ENCODE results near the gene DCST2.

Gene DCST2

DNA sequence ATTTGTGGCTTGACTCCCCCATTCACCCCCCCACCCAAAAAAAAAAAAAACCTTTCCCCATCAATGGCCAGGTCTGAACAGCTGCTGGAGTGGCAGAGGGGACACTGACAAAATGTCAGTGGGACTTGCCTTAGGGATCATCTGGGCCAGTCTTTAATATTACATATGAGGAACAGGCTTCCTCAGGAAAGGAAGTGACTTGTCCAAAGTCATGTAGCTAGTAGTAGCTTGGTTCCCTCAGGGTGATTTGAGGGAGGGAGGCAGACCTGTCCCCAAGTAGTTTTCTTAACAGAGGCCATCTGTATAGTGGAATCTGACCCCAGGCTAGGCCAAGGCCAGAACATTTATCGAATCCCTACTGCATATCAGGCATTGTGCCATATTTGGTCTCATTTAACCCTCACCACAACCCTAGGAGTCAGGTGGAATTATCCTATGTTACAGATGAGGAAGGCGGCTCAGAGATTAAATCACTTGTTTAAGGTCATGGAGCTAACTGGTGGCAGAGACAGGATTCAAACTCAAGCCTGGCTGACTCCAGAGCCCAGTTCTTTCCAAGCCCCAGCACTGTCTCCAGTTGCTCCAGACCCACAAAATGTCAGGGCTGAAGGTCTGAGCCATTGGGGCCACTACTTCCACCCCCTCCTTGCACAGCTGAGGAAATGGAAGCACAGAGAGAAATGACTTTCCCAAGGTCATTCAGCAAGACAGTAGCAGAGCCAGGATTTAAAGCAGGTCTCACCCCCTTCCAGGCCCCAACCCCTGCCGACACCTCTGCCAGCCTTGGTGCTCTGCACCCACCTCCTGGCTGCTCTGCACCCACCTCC lies 20.6 kb downstream of the DCST2 start:
- no peaks in the 10 kb centered on the region for H4K20me1 ChIP-seq (ENCODE audit: insufficient read depth, low read length, poor library complexity, severe bottlenecking)
- no peaks in the 10 kb centered on the region for H3F3A ChIP-seq (ENCODE audit: low read depth)
- H3K4me2 ChIP-seq (ENCODE audit: low read depth, low read length, poor library complexity, severe bottlenecking) = peak overlapping the region; percentile 49
- no peaks in the 10 kb centered on the region for H3K9me3 ChIP-seq (ENCODE audit: insufficient read depth, low read depth, low read length)
- peaks cover 51% of the 10 kb centered on the region for H3K4me1 ChIP-seq (ENCODE audit: insufficient read depth, low read length, poor library complexity, severe bottlenecking)
- peak overlapping the region; percentile 28 for H3K9ac ChIP-seq (ENCODE audit: low read depth, low read length, poor library complexity, severe bottlenecking)
- H3K79me2 ChIP-seq (ENCODE audit: insufficient read depth, low read length) = no peaks in the 10 kb centered on the region
- no peak overlapping the region for H3K4me3 ChIP-seq (ENCODE audit: low read length, poor library complexity, severe bottlenecking)
- no peaks in the 10 kb centered on the region for H3K36me3 ChIP-seq (ENCODE audit: insufficient read depth, low read length)
- H3K9me2 ChIP-seq (replicated peaks; ENCODE audit: low read depth, low read length) = no peaks in the 10 kb centered on the region
- no peak overlapping the region for H2AFZ ChIP-seq (ENCODE audit: low read length)
- no peaks in the 10 kb centered on the region for H3K27me3 ChIP-seq (ENCODE audit: insufficient read depth, low read length, poor library complexity, severe bottlenecking)
- no peak for TF ChIP-seq EZH2phosphoT487 (IDR thresholded peaks at IDR 0.05; ENCODE audit: borderline replicate concordance)
- TF ChIP-seq, protein P1, sequence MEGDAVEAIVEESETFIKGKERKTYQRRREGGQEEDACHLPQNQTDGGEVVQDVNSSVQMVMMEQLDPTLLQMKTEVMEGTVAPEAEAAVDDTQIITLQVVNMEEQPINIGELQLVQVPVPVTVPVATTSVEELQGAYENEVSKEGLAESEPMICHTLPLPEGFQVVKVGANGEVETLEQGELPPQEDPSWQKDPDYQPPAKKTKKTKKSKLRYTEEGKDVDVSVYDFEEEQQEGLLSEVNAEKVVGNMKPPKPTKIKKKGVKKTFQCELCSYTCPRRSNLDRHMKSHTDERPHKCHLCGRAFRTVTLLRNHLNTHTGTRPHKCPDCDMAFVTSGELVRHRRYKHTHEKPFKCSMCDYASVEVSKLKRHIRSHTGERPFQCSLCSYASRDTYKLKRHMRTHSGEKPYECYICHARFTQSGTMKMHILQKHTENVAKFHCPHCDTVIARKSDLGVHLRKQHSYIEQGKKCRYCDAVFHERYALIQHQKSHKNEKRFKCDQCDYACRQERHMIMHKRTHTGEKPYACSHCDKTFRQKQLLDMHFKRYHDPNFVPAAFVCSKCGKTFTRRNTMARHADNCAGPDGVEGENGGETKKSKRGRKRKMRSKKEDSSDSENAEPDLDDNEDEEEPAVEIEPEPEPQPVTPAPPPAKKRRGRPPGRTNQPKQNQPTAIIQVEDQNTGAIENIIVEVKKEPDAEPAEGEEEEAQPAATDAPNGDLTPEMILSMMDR (conservative IDR thresholded peaks at IDR 0.05; ENCODE audit: low read length) = no peak

DNA sequence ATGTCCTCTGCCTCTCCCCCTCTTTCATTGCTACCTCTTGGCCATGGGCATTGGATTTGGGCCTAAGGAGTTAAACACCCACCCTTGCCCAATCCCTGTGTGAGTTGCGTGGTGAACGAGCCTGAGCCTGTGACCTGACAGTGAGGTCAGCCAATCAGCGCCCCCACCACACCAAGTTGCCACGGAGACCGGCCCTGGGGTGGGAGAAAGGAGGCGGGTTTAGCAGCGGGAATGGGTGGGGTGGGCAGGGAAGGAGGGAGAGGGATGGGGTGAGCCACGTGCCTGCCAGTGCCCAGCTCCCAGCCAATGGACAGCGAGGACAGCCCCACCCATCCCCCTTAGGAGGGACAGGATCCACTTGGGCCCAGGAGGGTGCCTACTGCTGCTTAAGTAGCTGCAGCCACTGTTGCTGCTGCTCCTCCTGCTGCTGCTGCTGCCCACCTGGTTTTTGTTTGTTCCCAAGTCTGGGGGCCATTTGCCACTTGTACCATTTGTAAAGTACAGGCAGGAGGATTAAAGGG lies 21.5 kb downstream of the DCST2 start:
- Histone ChIP-seq H3F3A (ENCODE audit: low read depth) (no peaks in the 10 kb centered on the region), H3K4me2 (ENCODE audit: low read depth, low read length, poor library complexity, severe bottlenecking) (peak overlapping the region; percentile 49), H3K9me3 (ENCODE audit: insufficient read depth, low read depth, low read length) (no peaks in the 10 kb centered on the region), H3K27me3 (ENCODE audit: insufficient read depth, low read length, poor library complexity, severe bottlenecking) (no peaks in the 10 kb centered on the region), H3K36me3 (ENCODE audit: insufficient read depth, low read length) (no peaks in the 10 kb centered on the region), H3K9me2 (replicated peaks; ENCODE audit: low read depth, low read length) (no peaks in the 10 kb centered on the region), H3K4me1 (ENCODE audit: insufficient read depth, low read length, poor library complexity, severe bottlenecking) (peaks cover 47% of the 10 kb centered on the region), H4K20me1 (ENCODE audit: insufficient read depth, low read length, poor library complexity, severe bottlenecking) (no peaks in the 10 kb centered on the region), H3K79me2 (ENCODE audit: insufficient read depth, low read length) (no peaks in the 10 kb centered on the region), H3K9ac (ENCODE audit: low read depth, low read length, poor library complexity, severe bottlenecking) (peak overlapping the region; percentile 28), H2AFZ (ENCODE audit: low read length) (no peak overlapping the region), H3K4me3 (ENCODE audit: low read length, poor library complexity, severe bottlenecking) (no peak overlapping the region)
- no peak for TF ChIP-seq EZH2phosphoT487 (IDR thresholded peaks at IDR 0.05; ENCODE audit: borderline replicate concordance)
- TF ChIP-seq, protein P1 (conservative IDR thresholded peaks at IDR 0.05; ENCODE audit: low read length) = no peak

DNA sequence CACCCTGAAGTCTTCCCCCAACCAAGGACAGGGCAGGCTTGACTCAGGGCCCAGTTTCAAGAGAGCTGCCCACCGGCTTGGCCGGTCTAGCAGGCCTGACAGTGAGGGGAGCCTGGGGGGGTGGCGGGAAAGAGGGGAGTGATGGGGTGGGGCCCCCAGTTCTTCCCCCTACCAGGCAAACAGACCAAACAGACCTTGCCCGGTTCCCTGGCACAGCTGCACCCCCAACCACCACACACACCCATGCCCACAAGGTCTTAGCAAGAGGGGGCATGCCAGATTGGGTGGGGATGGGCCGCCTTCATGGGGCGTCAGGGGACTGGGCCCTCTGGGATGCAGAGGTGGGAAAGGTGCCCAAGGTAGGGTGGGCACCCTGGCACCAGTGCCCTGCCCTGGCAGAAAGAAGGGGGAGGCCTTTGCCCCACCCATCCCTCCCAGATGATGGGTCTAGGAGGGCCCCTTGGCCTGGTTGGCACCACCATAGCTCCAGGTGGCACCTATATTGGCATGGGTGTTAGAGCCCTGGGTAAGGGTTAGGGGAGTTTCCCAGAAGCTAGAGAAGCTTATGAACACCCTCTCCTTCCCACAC lies 22.1 kb downstream of the DCST2 start:
- Histone ChIP-seq H2AFZ (ENCODE audit: low read length) (no peak overlapping the region), H3K79me2 (ENCODE audit: insufficient read depth, low read length) (no peaks in the 10 kb centered on the region), H3K9me3 (ENCODE audit: insufficient read depth, low read depth, low read length) (no peaks in the 10 kb centered on the region), H4K20me1 (ENCODE audit: insufficient read depth, low read length, poor library complexity, severe bottlenecking) (no peaks in the 10 kb centered on the region), H3K4me2 (ENCODE audit: low read depth, low read length, poor library complexity, severe bottlenecking) (no peak overlapping the region), H3K4me3 (ENCODE audit: low read length, poor library complexity, severe bottlenecking) (no peak overlapping the region), H3K9ac (ENCODE audit: low read depth, low read length, poor library complexity, severe bottlenecking) (no peak overlapping the region), H3K36me3 (ENCODE audit: insufficient read depth, low read length) (no peaks in the 10 kb centered on the region), H3K9me2 (replicated peaks; ENCODE audit: low read depth, low read length) (no peaks in the 10 kb centered on the region), H3K4me1 (ENCODE audit: insufficient read depth, low read length, poor library complexity, severe bottlenecking) (peaks cover 49% of the 10 kb centered on the region), H3K27me3 (ENCODE audit: insufficient read depth, low read length, poor library complexity, severe bottlenecking) (no peaks in the 10 kb centered on the region), H3F3A (ENCODE audit: low read depth) (no peaks in the 10 kb centered on the region)
- TF ChIP-seq EZH2phosphoT487 (IDR thresholded peaks at IDR 0.05; ENCODE audit: borderline replicate concordance) = no peak
- TF ChIP-seq, protein P1 (conservative IDR thresholded peaks at IDR 0.05; ENCODE audit: low read length) = no peak
